HG03103 (cell line): ENCODE data around the gene SPINK8.
"Not testable (repeated sequence)": the region's sequence is repeated elsewhere in the genome, so short reads cannot be mapped to it uniquely, and the experiment has no call there.

Experiments used
- ATAC-seq: cut with Tn5 transposase; IDR thresholded peaks from one replicate; pipeline ENCODE4 v1.9.1; 2021; ENCODE audit warnings: low read depth; ENCODE audit not compliant: unreplicated experiment

Gene SPINK8

GRCh38 chr3:48333346-48334245 is at the start of gene SPINK8:
Gene SPINK8 (minus strand): TSS chr3:48333661. CDS start chr3:48328341, 5,320 bp downstream.
- ATAC-seq = not testable (repeated sequence)

- ATAC-seq = no peak
These were observed 39.5 kb upstream of the SPINK8 start for GRCh38 chr3:48372862-48373435.

GRCh38 chr3:48372377-48372770 is 38.9 kb upstream of the SPINK8 start:
- no peak for ATAC-seq

GRCh38 chr3:48371651-48372376 is 38.4 kb upstream of the SPINK8 start, which contains the start of gene FBXW12:
Gene FBXW12 (plus strand): TSS chr3:48372219. CDS start chr3:48372768, 549 bp downstream.
- ATAC-seq = no peak

- ATAC-seq = no peak
These were observed 36.9 kb upstream of the SPINK8 start for GRCh38 chr3:48370333-48370713.

GRCh38 chr3:48369693-48370332 is 36.4 kb upstream of the SPINK8 start:
- no peak for ATAC-seq

GRCh38 chr3:48367201-48367600 is 33.7 kb upstream of the SPINK8 start:
- no peak for ATAC-seq

- no peak for ATAC-seq
These were observed 31.4 kb upstream of the SPINK8 start for GRCh38 chr3:48364840-48365239.

- ATAC-seq = no peak
These were observed 28.5 kb upstream of the SPINK8 start for GRCh38 chr3:48361928-48362327.

GRCh38 chr3:48356419-48356818 is 23.0 kb upstream of the SPINK8 start:
- no peak for ATAC-seq

GRCh38 chr3:48353987-48354386 is 20.5 kb upstream of the SPINK8 start:
- ATAC-seq = no peak

- no peak for ATAC-seq
These were observed 19.1 kb upstream of the SPINK8 start for GRCh38 chr3:48352546-48352945.

GRCh38 chr3:48347500-48347899 is 14.0 kb upstream of the SPINK8 start:
- ATAC-seq = no peak

- ATAC-seq = no peak
These were observed 12.6 kb upstream of the SPINK8 start for GRCh38 chr3:48345946-48346572.

GRCh38 chr3:48344867-48345507 is 11.5 kb upstream of the SPINK8 start:
- ATAC-seq = no peak

GRCh38 chr3:48343432-48343831 is 10.0 kb upstream of the SPINK8 start:
- ATAC-seq = no peak

- ATAC-seq = no peak
These were observed 5.2 kb upstream of the SPINK8 start for GRCh38 chr3:48338635-48339034.

GRCh38 chr3:48337536-48337935 is 4.1 kb upstream of the SPINK8 start:
- not testable (repeated sequence) for ATAC-seq

- not testable (repeated sequence) for ATAC-seq
These were observed 1.8 kb upstream of the SPINK8 start for GRCh38 chr3:48335286-48335685.

GRCh38 chr3:48334605-48335004 is 1.1 kb upstream of the SPINK8 start:
- no peak for ATAC-seq
